HCT116 (cell line): ENCODE measurements around the gene CERCAM. TPM values are rescaled to one million over a fixed set of nuclear protein-coding genes. Genes with fewer than 3 reads are reported as not detected.

Source experiments
- ATAC-seq: fragments of 200-7000 bp; cut with Tn5 transposase; 2 replicates; pipeline ENCODE4 v1.9.1; 2020; ENCODE audit warnings: mild to moderate bottlenecking, moderate library complexity
- BruUV-seq: library from RNA; stranded (reverse); fragments of 400-500 nt; replicated peaks from 2 replicates; lab custom pipeline; 2021; lab: Mats Ljungman, UMichigan
- CTCF ChIA-PET: fragments of 300-600 bp; sonication (Branson Sonifier 250); formaldehyde crosslinking; loops from one replicate; lab custom pipeline; 2021; ENCODE audit warnings: antibody characterized with exemption; lab: Charles Lee
- POLR2A ChIA-PET: fragments of 300-600, 350-600 bp; sonication (Branson Sonifier 250); formaldehyde crosslinking; loops from one replicate; lab custom pipeline; 2021; ENCODE audit warnings: antibody characterized with exemption; lab: Charles Lee
- RAD21 ChIA-PET, 2 experiments: fragments of 300-600 bp; sonication (Branson Sonifier 250); formaldehyde crosslinking; loops; one replicate each; lab custom pipeline; 2023; ENCODE audit warnings: low total read pairs in 2 of 2; ENCODE audit not compliant: uncharacterized antibody in 2 of 2, unreplicated experiment in 2 of 2, low non-redundant PET in 1 of 2; lab: Charles Lee
- DNase-seq: peaks from one replicate; pipeline ENCODE4 v3.0.0-alpha.2; 2010; ENCODE audit warnings: low read depth, low spot score
- H2AFZ ChIP-seq: fragments of 200-600 bp; shearing (Covaris generic), sonication (generic); 2 replicates; pipeline ENCODE4 v1.6.1; 2017; ENCODE audit warnings: low read depth, mixed run types, mixed read lengths, antibody characterized with exemption, low read length; ENCODE audit not compliant: poor library complexity, severe bottlenecking
- H3K27ac ChIP-seq: 2 replicates; pipeline ENCODE4 v1.5.1; 2012; ENCODE audit warnings: low read depth, low read length
- H3K27me3 ChIP-seq: fragments of 200-600 bp; sonication (generic); 2 replicates; pipeline ENCODE4 v1.6.1; 2016; ENCODE audit warnings: mixed run types, low read length, mixed read lengths; ENCODE audit not compliant: insufficient read depth
- H3K36me3 ChIP-seq, 2 experiments: fragments of 200-500 bp in 1 of 2; fragments of 200-600 bp in 1 of 2; sonication (Bioruptor generic) in 1 of 2; sonication (generic) in 1 of 2; 2 replicates each; pipeline versions ENCODE4 v1.5.1 to v1.6.1; 2014 to 2016; ENCODE audit warnings: low read length in 2 of 2, inconsistent platforms in 1 of 2, mixed read lengths in 1 of 2, mixed run types in 1 of 2; ENCODE audit not compliant: insufficient read depth in 2 of 2, control insufficient read depth in 1 of 2
- H3K4me1 ChIP-seq, 2 experiments: fragments of 200-600 bp in 1 of 2; sonication (generic) in 1 of 2; 2 replicates each; pipeline versions ENCODE4 v1.5.1 to v1.6.1; 2012 to 2017; ENCODE audit warnings: low read length in 2 of 2, inconsistent platforms in 1 of 2, mild to moderate bottlenecking in 1 of 2, mixed read lengths in 1 of 2, mixed run types in 1 of 2, moderate library complexity in 1 of 2; ENCODE audit not compliant: insufficient read depth in 2 of 2, control insufficient read depth in 1 of 2
- H3K4me2 ChIP-seq: fragments of 200-600 bp; sonication (generic); 2 replicates; pipeline ENCODE4 v1.6.1; 2017; ENCODE audit warnings: mixed run types, low read length, mixed read lengths
- H3K4me3 ChIP-seq, 2 experiments: fragments of 200-600 bp in 1 of 2; sonication (generic) in 1 of 2; replicated peaks in 1 of 2; 2 replicates each; pipeline ENCODE4 v1.5.1; 2011 to 2016; ENCODE audit warnings: low read length in 2 of 2, control low read depth in 1 of 2, low read depth in 1 of 2, mild to moderate bottlenecking in 1 of 2, mixed read lengths in 1 of 2, mixed run types in 1 of 2
- H3K79me2 ChIP-seq: fragments of 200-600 bp; sonication (generic); 2 replicates; pipeline ENCODE4 v1.6.1; 2017; ENCODE audit warnings: mild to moderate bottlenecking, mixed run types, low read length, moderate library complexity, mixed read lengths; ENCODE audit not compliant: insufficient read depth
- H3K9ac ChIP-seq: fragments of 200-600 bp; sonication (generic); 2 replicates; pipeline ENCODE4 v1.6.1; 2016; ENCODE audit warnings: low read length, mixed read lengths
- H3K9me2 ChIP-seq: fragments of 200-600 bp; sonication (generic), shearing (Covaris generic); 2 replicates; pipeline ENCODE4 v1.6.1; 2017; ENCODE audit warnings: mixed run types, mild to moderate bottlenecking, moderate library complexity; ENCODE audit not compliant: insufficient read depth
- H3K9me3 ChIP-seq, 2 experiments: fragments of 200-500 bp in 1 of 2; fragments of 200-600 bp in 1 of 2; sonication (Bioruptor generic) in 1 of 2; sonication (generic) in 1 of 2; 2 replicates each; pipeline ENCODE4 v1.6.1; 2014 to 2017; ENCODE audit warnings: low read length in 2 of 2, mixed read lengths in 2 of 2, inconsistent platforms in 1 of 2, low read depth in 1 of 2, mild to moderate bottlenecking in 1 of 2, mixed run types in 1 of 2, moderate library complexity in 1 of 2; ENCODE audit not compliant: control insufficient read depth in 1 of 2, insufficient read depth in 1 of 2
- H4K20me1 ChIP-seq: fragments of 200-600 bp; sonication (generic), shearing (Covaris generic); 2 replicates; pipeline ENCODE4 v1.6.1; 2017; ENCODE audit warnings: mixed run types, mild to moderate bottlenecking, moderate library complexity; ENCODE audit not compliant: insufficient read depth
- CEBPB ChIP-seq: IDR thresholded peaks from 2 replicates; pipeline ENCODE4 v1.6.1; 2012; ENCODE audit warnings: low read depth
- ELF1 ChIP-seq: IDR thresholded peaks from 2 replicates; pipeline ENCODE4 v1.6.1; 2012; ENCODE audit warnings: low read depth, borderline replicate concordance
- EZH2 ChIP-seq: fragments of 200-600 bp; sonication (generic); IDR thresholded peaks from 2 replicates; pipeline ENCODE4 v1.6.1; 2017; ENCODE audit warnings: antibody characterized with exemption, mixed run types
- EZH2phosphoT487 ChIP-seq: fragments of 200-600 bp; IDR thresholded peaks from 2 replicates; pipeline ENCODE4 v1.6.1; 2018; ENCODE audit warnings: antibody characterized with exemption, borderline replicate concordance
- FOSL1 ChIP-seq: IDR thresholded peaks from 2 replicates; pipeline ENCODE4 v1.6.1; 2012; ENCODE audit warnings: low read depth
- JUND ChIP-seq: IDR thresholded peaks from 2 replicates; pipeline ENCODE4 v1.6.1; 2012
- MAX ChIP-seq: IDR thresholded peaks from 2 replicates; pipeline ENCODE4 v1.6.1; 2012
- POLR2A ChIP-seq: IDR thresholded peaks from 2 replicates; pipeline ENCODE4 v1.7.0; 2011; ENCODE audit warnings: borderline replicate concordance; ENCODE audit not compliant: insufficient read depth, insufficient read length; ENCODE audit errors: extremely low read depth
- POLR2AphosphoS5 ChIP-seq: IDR thresholded peaks from 2 replicates; pipeline ENCODE4 v1.6.1; 2011; ENCODE audit warnings: mild to moderate bottlenecking, low read depth, low read length, moderate library complexity
- RAD21 ChIP-seq: IDR thresholded peaks from 2 replicates; pipeline ENCODE4 v1.6.1; 2012; ENCODE audit warnings: low read depth, mild to moderate bottlenecking
- REST ChIP-seq: IDR thresholded peaks from 2 replicates; pipeline ENCODE4 v1.6.1; 2012; ENCODE audit warnings: low read depth
- SIN3A ChIP-seq: IDR thresholded peaks from 2 replicates; pipeline ENCODE4 v1.6.1; 2012; ENCODE audit warnings: low read depth
- SRF ChIP-seq: IDR thresholded peaks from 2 replicates; pipeline ENCODE4 v1.6.1; 2012; ENCODE audit warnings: low read depth
- TCF7L2 ChIP-seq: IDR thresholded peaks from 2 replicates; pipeline ENCODE4 v1.7.0; 2011; ENCODE audit warnings: borderline replicate concordance, inconsistent platforms; ENCODE audit not compliant: insufficient read depth, insufficient read length; ENCODE audit errors: extremely low read depth
- ZBTB33 ChIP-seq: IDR thresholded peaks from 2 replicates; pipeline ENCODE4 v1.6.1; 2011; ENCODE audit warnings: mild to moderate bottlenecking, low read length, moderate library complexity; ENCODE audit not compliant: insufficient replicate concordance; ENCODE audit errors: extremely low read depth
- ZFX ChIP-seq: fragments of 450-650 bp; IDR thresholded peaks from 2 replicates; pipeline ENCODE4 v1.6.1; 2017
- ZNF274 ChIP-seq: fragments of 200-500 bp; sonication (Bioruptor generic); IDR thresholded peaks from 2 replicates; pipeline ENCODE4 v1.6.1; 2014; ENCODE audit warnings: mild to moderate bottlenecking, low read depth, low read length, inconsistent platforms
- intact Hi-C: fragments of 100-400 bp; cut with micrococcal nuclease; formaldehyde crosslinking; loops from 2 replicates; pipeline ENCODE4 v1.10.0; 2022
- total RNA-seq: library from RNA; stranded (reverse); gene quantifications from one replicate; pipeline ENCODE4 v1.2.1, GENCODE V29; 2021; ENCODE audit not compliant: unreplicated experiment

The CERCAM gene
- total RNA-seq, 1 experiment from 2014 or later: 27.0 TPM

- H4K20me1 ChIP-seq: no peaks in the 10 kb centered on the region
- no peaks in the 10 kb centered on the region for H3K9me3 ChIP-seq
- no peaks in the 10 kb centered on the region for H3K27me3 ChIP-seq
- no peak for TF ChIP-seq TCF7L2
- no peak for TF ChIP-seq POLR2A
- no peak for TF ChIP-seq ZFX
- TF ChIP-seq RAD21: no peak
- TF ChIP-seq ZBTB33: no peak
- no peak for TF ChIP-seq ELF1
- TF ChIP-seq MAX: no peak
- no peak for TF ChIP-seq POLR2AphosphoS5
- no peak for TF ChIP-seq SIN3A
- no peak for TF ChIP-seq SRF
- no peak for TF ChIP-seq EZH2
- TF ChIP-seq EZH2phosphoT487: no peak
- TF ChIP-seq REST: no peak
- TF ChIP-seq JUND: no peak
- TF ChIP-seq FOSL1: no peak
- no peak for TF ChIP-seq ZNF274
- no peak for TF ChIP-seq CEBPB
- no peak overlapping the region for H3K27ac ChIP-seq
- peaks cover 8% of the 10 kb centered on the region; the same call in 1 of the 2 replicates for H3K79me2 ChIP-seq
- no peak overlapping the region for H2AFZ ChIP-seq
- no peak overlapping the region for H3K4me2 ChIP-seq
- intact Hi-C loops: no loop called here
- ChIA-PET CTCF (no interaction called here), POLR2A (no interaction called here), RAD21 (no interaction called here)
- peaks cover 7 to 10% of the 10 kb centered on the region in 2 experiments; a peak in 3 of 4 replicates for H3K36me3 ChIP-seq
- no peak overlapping the region for H3K9ac ChIP-seq
- no peak for ATAC-seq
- DNase-seq: no peak
- no peaks in the 10 kb centered on the region for H3K4me1 ChIP-seq
- no peaks in the 10 kb centered on the region for H3K9me2 ChIP-seq
- BruUV-seq: no TSS peak
- H3K4me3 ChIP-seq: no peak overlapping the region
Observed at GRCh38 chr9:128385496-128386460, 34.9 kb upstream of the CERCAM start.
